GM21529 (cell line): ENCODE data around the gene SPTLC2.
"Not testable (repeated sequence)": the region's sequence is repeated elsewhere in the genome, so short reads cannot be mapped to it uniquely, and the experiment has no call there.

ENCODE experiments used
- ATAC-seq: cut with Tn5 transposase; IDR thresholded peaks from one replicate; pipeline ENCODE4 v1.9.1; 2021; ENCODE audit not compliant: unreplicated experiment

The SPTLC2 gene

DNA sequence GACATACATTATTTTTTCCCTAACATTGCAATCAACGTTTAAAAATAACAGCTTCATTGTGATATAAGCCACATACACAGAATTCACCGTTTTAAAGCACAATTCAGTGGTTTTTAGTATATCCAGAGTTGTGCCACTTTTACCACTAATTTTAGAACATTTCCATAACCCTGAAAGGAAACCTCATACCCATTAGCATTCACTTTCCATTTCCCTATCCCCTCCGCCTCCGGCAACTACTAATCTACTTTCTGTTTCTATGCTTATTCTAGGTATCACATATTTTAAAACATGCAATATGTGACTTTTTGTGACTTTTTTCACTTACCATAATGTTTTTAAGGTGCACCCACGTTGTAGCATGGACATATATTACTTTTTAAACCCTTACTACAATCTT, 62.2 kb downstream of the SPTLC2 start:
- peak; percentile 72 for ATAC-seq

DNA sequence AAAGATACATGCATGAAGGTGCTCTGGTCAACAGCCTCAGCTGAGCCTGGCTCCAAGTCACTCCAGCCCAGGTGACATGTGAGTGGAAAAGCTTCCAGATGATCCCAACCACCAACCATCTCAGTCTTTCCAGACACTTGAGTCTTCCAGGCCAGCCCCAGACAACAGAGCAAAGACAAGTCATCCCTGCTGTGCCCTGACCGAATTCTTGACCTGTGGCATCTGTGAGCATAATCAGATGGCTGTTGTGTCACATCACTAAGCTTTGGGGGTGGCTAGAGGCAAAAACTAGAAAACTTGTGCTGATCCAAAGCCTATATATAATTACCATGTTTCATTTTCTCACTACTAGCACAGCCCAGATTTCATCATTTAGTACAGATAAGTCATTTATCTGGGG, 67.0 kb downstream of the SPTLC2 start:
- ATAC-seq = no peak

DNA sequence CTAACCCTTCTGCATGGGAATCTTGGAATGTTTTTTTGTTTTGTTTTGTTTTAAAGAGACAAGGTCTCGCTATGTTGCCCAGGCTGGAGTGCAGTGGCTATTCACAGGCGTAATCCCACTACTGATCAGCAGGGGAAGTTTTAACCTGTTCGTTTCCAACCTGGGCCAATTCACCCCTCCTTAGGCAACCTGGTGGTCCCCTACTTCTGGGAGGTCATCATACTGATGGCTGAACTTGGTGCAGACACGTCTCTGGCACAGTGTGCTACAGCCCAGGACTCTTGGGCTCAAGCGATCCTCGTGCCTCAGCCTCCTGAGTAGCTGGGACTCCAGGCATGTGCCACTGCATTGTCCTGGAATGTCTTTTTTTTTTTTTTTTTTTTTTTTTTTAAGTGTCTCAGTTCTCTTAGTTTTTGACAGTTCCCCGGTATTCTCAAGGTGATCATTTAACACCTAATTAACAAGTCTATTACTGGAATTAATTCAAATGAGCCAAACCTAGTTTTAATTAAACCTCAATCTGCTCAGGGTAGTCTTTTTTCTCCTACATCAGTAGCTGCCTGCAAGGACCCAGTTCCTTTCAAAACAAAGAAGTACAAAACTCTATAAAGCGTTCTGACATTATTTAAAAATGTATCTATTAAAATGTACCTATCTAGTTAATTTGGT, 68.8 kb downstream of the SPTLC2 start:
- no peak for ATAC-seq

DNA sequence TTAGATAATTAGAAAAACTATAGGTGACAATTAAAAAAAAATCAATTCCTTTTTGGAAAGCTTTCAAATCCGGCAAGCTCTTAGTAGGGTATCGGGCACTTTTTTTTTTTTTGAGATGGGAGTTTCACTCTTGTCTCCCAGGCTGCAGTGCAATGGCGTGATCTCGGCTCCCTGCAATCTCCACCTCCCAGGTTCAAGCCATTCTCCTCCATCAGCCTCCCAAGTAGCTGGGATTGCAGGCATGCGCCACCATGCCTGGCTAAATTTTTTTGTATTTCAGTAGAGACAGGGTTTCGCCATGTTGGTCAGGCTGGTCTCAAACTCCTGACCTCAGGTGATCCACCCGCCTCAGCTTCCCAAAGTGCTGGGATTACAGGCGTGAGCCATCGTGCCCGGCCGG, 71.3 kb downstream of the SPTLC2 start:
- not testable (repeated sequence) for ATAC-seq

DNA sequence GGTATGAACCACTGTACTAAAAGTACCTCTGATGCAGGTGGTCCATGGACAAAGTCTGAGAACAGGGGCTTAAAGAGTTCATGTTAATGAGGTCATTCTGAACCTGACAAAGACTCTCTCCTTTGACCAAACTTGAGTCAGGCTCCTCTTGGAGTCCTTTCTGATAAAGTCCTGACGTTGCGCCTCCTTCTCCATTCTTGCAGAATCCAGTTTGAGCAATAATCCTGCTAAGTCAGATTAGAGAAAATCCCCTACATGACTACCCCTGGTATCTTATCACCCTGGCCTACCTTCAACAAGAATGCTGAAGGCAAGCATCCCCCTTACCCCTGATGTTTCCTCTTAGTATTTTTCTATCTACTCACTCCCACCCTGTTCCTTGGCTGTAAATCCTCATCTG, 71.9 kb downstream of the SPTLC2 start:
- ATAC-seq = no peak

DNA sequence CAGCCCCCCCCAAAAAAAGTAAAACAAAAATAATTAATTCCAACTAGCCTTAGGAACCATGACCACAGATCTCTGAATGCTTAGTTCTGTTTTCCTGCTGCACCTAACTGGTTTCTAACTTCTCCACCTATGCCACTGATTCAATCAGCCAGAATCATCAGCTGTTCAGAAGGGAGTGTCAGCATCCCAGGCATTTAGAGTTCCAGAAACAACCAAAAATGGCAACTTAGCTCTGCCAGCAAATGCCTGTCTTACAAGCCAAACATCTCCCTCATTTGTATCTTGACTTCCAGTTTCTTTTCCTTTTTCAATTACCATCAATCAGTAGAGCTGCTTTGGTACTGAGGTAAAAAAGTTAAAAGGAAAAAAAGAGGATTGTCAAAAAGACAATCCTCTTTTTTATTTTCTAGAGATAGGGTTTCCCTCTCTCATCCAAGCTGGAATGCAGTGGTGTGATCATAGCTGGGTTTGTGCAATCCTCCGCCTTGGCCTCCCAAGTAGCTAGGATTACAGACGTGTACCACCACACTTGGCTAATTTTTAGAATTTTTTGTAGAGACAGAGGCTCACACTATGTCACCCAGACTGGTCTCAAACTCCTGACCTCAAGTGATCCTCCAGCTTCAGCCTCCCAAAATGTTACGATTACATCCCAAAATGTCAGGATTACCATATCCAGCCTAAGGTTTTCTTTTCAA, 72.7 kb downstream of the SPTLC2 start:
- ATAC-seq = no peak

DNA sequence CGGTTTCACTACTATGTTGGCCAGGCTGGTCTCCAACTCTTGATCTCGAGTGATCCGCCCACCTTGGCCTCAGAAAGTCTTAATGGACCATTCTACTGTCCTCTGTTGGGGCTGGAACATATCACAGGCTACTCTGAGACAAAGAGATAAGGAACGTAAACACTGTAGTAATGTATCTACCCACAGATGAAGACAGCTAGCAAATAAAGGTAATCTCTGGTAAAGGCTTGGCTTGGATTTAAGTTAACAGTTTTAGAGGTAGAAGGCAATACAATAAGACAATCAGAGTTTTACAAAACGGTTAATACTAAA, 73.2 kb downstream of the SPTLC2 start:
- no peak for ATAC-seq

DNA sequence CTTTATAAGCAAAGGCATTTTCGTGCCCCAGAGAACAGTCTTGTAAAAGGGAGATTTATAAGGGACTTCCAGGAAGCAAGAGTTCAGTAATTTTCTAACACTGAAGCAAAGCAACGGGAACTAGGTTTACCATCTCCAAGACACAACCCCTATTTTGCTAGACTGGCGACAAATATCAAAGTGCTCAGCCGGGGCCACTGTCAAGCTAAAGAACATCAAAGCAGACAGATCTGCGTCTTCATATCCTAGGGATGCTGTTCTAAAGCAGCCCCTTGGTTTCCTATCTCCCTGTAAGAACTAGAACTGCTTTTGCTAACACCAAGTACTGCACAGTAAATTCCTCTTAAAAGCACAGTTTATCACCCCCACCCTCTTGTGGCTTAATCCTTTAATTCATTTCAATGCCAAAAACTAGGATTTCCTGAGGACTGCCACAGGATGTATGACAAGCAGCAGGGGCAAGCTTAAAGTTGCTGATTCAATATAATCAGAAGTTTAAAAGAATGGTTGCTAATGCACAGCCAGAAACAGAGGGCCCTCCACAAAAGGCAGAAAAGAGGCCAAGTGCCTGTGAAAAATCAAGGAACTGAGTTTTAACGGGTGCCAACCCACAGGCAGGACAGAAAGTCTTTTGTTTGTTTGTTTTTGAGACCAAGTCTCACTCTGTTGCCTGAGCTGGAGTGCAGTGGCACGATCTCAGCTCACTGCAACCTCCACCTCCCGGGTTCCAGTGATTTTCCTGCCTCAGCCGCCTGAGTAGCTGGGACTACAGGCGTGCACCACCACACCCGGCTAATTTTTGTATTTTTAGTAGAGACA, 73.8 kb downstream of the SPTLC2 start:
- ATAC-seq = no peak

DNA sequence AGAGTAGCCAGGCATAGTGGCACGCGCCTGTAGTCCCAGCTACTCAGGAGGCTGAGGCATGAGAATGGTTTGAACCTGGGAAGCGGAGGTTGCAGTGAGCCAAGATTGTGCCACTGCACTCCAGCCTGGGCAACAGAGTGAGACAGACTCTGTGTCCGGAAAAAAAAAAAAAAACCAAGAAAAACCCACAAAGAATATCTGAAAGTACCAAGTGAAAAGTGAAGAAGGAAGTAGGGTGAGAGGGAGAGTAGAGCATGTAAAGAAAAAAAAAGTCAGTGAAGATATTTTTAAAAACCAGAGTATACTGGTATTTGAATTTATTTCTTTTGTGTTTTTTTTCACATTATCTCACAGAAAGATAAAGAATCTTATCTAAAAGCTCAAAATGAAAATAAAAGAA, 74.5 kb downstream of the SPTLC2 start:
- ATAC-seq = no peak

DNA sequence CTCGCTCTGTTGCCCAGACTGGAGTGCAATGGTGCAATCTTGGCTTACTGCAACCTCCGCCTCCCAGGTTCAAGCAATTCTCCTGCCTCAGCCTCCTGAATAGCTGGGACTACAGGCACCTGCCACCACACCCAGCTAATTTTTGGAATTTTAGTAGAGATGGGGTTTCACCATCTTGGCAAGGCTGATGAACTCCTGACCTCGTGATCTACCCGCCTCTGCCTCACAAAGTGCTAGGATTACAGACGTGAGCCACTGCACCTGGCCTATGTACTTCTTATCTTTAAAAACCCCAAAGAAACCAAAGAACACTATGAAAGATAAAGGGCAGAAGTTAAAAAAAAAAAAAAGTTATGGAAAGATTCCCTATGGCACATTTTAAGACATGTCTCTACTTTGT, 79.5 kb downstream of the SPTLC2 start:
- ATAC-seq = not testable (repeated sequence)

DNA sequence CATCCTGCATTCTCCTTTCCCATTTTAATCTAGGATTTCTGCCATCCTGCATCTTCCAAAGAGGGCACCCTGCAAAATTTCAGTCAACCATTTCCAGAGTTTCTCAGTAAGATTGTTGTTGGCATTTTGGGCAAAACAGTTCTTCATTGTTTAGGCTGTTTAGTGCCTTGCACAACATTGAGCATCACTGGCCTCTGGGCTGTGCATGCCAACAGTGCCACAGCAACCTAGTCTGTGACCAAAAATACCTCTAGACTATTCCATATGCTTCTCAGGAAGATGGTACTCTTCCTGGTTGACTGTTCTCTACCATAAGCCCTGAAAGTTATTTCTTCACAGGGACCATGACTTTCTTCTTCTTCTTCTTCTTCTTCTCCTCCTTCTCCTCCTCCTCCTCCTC, 85.4 kb downstream of the SPTLC2 start:
- no peak for ATAC-seq

DNA sequence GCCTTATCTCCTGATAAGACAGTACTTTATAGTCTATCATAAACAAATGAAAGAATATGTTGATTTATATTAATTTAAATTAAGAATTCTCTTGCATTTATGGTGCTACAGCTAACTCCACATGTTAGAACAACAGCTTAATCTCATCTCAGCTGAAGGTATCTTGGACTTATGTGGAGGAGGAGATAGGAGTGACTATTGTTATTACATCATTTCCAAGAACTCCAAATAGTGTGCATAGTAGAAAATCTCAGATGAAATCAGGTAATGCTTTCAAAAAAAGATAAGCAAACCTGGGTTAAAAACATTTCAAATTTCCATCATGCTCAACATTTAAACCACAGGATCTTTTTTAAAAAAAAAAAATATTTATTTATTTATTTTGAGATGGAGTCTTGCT, 86.5 kb downstream of the SPTLC2 start:
- no peak for ATAC-seq

DNA sequence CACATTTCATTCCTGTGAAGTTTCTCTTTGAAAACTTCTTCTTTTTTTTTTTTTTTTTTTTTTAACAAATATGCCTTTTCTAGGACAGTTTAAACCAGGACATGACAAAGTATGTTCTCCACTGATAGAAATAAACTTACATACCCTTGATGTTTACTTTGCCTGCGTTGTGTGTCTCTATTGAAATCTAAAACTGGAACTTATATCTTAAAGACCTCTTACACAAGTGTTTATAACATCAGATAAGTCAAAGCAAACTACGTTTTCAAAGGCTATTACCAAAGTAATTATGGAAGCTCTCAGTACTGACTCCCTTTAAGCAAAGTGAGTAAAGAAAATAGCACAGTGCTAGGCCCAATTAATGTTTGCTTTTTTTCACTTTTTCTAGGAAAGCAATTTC, 87.2 kb downstream of the SPTLC2 start:
- no peak for ATAC-seq

DNA sequence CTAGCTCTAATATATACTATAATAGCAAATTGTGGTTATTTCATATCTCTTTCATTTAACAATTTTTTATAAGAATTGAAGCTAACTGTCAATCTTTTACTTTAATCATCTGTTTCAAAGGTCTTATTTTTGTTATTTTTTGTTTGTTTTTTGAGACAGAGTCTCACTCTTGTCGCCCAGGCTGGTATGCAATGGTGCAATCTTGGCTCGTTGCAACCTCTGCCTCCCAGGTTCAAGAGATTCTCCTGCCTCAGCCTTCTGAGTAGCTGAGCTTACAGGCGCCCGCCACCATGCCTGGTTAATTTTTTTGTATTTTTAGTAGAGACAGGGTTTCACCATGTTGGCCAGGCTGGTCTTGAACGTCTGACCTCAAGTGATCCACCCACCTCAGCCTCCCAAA, 87.7 kb downstream of the SPTLC2 start:
- ATAC-seq = not testable (repeated sequence)

DNA sequence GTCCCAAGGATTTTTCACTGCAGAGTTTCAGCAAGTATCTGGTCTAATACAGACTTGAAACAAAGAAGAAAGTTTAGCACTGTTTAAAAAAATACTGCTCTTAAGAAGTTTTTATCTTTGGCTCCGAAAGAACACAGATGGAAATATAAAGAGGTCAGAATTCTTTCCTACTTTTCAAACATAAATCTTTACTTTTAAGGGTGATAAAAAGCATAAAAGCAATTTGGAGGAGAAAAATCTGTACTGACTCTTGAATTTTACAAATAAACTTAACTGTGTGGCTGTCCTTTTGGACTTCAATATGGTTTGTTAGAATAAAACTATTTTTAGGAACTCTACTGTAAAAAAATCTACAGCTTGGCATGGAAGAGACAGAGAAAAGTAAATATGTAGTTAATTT, 90.2 kb downstream of the SPTLC2 start:
- no peak for ATAC-seq

DNA sequence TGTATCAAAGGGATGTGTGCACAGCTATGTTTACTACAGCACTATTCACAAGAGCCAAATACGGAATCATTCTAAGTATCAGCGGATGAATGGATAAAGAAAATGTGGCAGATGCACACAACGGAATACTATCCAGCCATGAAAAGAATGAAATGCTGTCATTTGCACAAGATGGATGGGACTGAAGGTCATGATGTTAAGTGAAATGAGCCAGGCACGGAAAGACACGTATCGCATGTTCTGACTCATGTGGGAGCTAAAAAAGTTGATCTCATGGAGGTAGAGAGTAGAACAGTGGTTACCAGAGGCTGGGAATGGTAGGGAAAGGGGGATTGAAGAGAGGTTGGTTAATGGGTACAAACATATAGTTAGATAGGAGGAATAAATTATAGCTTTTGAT, 91.9 kb downstream of the SPTLC2 start:
- no peak for ATAC-seq

DNA sequence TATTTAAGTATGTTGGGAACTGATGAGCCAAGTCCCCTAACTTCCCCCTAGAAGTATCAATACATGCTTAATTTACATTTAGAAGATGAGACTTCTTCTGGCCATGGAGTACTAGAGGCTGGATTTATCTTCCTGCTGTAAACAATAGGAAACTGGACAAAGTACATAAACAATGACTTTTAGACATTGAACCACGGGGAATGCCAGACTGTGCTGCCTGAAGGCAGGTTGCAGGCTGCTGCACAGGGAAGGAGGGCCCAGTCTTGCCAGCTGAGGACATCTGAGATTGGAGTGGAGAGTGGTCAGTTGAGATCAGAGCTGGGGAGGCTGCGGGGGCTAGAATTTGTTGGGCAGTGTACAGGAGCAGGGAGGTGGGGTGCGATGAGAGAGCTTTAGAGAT, 93.3 kb downstream of the SPTLC2 start:
- ATAC-seq = no peak

DNA sequence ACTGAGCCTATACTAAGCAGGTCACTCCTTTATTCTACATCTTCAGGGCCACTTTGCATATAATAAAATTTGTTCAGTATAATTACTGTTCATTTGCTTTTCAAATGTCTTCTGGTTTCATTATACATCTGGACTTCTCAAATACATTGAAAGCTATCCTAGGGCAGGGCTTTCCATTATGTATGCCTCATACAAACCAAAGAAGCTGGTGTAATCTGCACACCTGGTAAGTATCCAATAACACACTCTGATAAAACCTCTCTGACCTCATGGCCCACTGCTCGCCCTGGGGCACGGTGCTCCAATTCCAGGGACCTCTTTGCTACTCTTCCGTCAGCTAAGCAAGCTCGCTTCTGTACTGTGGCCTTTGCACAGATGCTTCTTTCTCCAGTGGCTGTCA, 95.9 kb downstream of the SPTLC2 start:
- ATAC-seq = no peak

DNA sequence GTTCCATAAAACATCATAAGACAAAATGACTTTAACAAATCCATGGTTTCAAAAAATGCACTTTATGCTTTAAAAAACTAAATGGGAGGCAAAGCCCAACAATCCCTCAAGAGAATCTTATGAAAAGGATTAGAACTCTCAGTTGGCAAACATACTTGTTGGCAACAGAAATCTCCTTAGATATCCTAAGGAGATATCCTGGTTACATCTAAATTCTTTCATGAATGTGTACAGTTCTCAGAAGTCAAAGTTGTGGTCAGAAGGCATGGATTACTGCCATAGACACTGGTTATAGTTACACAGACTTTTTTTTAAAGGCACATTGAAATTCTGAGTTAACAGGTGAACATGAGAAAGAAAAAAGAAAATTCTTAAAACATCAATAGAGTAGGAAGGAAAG, 100.3 kb downstream of the SPTLC2 start:
- ATAC-seq = no peak

DNA sequence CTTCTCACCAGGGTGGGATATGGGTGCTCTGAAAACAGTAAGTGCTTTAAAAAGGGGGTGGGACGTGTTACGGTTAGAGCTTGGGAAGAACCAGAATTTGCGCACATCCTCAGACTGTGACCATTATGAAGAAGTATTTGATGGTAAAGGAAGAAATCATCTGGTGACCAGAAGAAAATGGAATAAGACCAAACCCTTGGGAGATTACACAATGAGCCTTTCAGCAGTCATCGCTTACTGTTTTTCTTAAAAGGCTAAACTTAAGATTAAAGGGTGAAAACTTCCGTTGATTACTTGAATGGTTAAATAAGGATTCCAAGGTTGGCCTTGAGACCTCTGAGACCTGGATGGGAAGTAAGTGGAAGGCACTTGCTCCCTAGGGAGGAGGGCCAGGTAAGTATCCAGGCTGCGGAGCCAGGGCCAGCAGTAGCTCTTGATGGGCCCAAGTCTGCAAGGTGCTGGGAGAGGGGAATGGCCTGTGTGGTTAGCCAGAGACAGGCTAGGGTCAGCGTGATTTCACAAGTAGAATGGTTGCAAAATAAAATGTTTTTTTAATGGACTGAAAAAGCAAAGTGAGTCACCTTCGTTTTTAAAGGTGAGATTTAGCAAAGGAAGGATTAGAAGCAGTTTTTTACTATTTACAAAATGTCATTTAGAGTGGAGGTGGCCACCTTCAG, 104.8 kb downstream of the SPTLC2 start:
- ATAC-seq = no peak

DNA sequence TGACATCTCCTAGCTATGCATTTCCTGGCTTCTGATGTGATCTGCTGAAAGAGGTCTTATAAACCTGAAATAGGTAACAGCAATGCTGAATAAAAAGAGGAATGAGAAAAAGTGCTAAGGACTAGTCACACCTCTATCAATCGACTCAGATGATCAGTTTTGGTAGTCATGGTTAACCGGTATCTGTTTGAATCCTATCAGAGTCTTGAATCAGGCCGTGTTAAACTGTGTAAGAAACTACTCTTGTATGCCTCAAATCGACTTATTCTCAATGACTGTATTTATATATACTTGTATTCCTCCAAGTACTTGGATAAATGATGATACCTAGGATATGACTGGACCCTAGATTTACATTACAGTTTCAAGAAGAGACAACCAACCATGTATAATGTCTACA, 107.1 kb downstream of the SPTLC2 start:
- no peak for ATAC-seq

DNA sequence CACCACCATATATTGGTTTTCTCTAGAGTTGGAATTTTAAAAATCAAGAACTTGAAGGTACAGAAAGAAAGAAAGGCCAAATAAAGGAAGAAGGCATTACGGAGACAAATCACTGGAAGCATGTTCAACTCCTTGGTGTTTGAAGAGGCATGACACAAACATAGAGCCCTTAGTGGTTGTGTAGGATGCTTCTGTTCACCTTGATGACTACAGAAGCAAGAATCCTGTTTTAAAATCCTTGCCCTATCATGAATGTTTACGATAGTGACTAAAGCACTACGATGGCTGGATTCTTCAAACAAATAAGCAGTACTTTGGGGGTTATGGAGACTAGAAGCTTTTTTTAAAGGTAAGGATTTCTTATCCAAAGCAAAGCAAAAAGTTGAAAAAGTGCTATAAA, 107.6 kb downstream of the SPTLC2 start:
- no peak for ATAC-seq
